HepG2 (cell line): ENCODE data around the gene SEMA4C. TPM values are rescaled to one million over a fixed set of nuclear protein-coding genes. Genes with fewer than 3 reads are reported as not detected.

Experiments
- ATAC-seq: fragments of 200-7000 bp; cut with Tn5 transposase; 3 replicates; pipeline ENCODE4 v1.9.1; 2020; ENCODE audit warnings: mild to moderate bottlenecking, moderate library complexity
- BruUV-seq: library from RNA; stranded (reverse); fragments of 400-500 nt; replicated peaks from 2 replicates; lab custom pipeline; 2021; lab: Mats Ljungman, UMichigan
- CTCF ChIA-PET: fragments of 300-600 bp; formaldehyde crosslinking; extraction: SDS; loops from one replicate; lab custom pipeline; 2021; ENCODE audit warnings: low total read pairs, inconsistent platforms, low intra/inter-chr PET ratio; lab: Yijun Ruan, JAX
- POLR2A ChIA-PET: fragments of 350-600 bp; sonication (Branson Sonifier 250); formaldehyde crosslinking; loops from one replicate; lab custom pipeline; 2020; ENCODE audit warnings: antibody characterized with exemption, inconsistent platforms; lab: Yijun Ruan, JAX
- DNase-seq: peaks from one replicate; pipeline ENCODE4 v3.0.0-alpha.2; 2015; ENCODE audit warnings: low spot score
- FAIRE-seq: peaks from 3 replicates; lab custom pipeline; 2011; peaks lifted over from hg19 to GRCh38; lab: Jason Lieb, UNC
- H2AFZ ChIP-seq: one replicate; pipeline ENCODE4 v1.6.1; 2011; ENCODE audit warnings: low read length, inconsistent platforms
- H3K27ac ChIP-seq: fragments of 300-600 bp; 3 replicates; pipeline ENCODE4 v1.8.0; 2011; ENCODE audit warnings: mixed run types, mild to moderate bottlenecking, mixed read lengths, low read length, inconsistent platforms; ENCODE audit not compliant: insufficient read depth; ENCODE audit errors: extremely low read length
- H3K27me3 ChIP-seq, 2 experiments: fragments of 200-600 bp in 1 of 2; 2 replicates in 1 of 2; 3 replicates in 1 of 2; pipeline versions ENCODE4 v1.6.0 to v1.8.0; 2011; ENCODE audit warnings: low read length in 2 of 2, mild to moderate bottlenecking in 2 of 2, moderate library complexity in 2 of 2, inconsistent platforms in 1 of 2; ENCODE audit not compliant: insufficient read depth in 2 of 2, control insufficient read depth in 1 of 2
- H3K36me3 ChIP-seq, 2 experiments: fragments of 200-600 bp in 1 of 2; replicated peaks in 1 of 2; 2 replicates in 1 of 2; 3 replicates in 1 of 2; pipeline versions ENCODE4 v1.5.1 to v1.8.0; 2011; ENCODE audit warnings: low read length in 2 of 2, inconsistent platforms in 1 of 2; ENCODE audit not compliant: insufficient read depth in 2 of 2, control insufficient read depth in 1 of 2
- H3K4me1 ChIP-seq: 2 replicates; pipeline ENCODE4 v1.5.1; 2012; ENCODE audit warnings: low read length, inconsistent platforms; ENCODE audit not compliant: insufficient read depth
- H3K4me2 ChIP-seq: 2 replicates; pipeline ENCODE4 v1.6.0; 2011; ENCODE audit warnings: low read depth, low read length, inconsistent platforms
- H3K4me3 ChIP-seq, 3 experiments: fragments of 200-600 bp in 1 of 3; sonication (generic), shearing (Covaris generic) in 1 of 3; replicated peaks in 1 of 3; 2 replicates each; pipeline ENCODE4 v1.5.1; 2011 to 2016; ENCODE audit warnings: low read length in 3 of 3, inconsistent platforms in 2 of 3, low read depth in 2 of 3, mild to moderate bottlenecking in 2 of 3, control low read depth in 1 of 3, mixed read lengths in 1 of 3; ENCODE audit not compliant: insufficient read depth in 1 of 3
- H3K79me2 ChIP-seq: one replicate; pipeline ENCODE4 v1.6.1; 2011; ENCODE audit warnings: low read length, inconsistent platforms; ENCODE audit not compliant: insufficient read depth
- H3K9ac ChIP-seq: 2 replicates; pipeline ENCODE4 v1.6.0; 2011; ENCODE audit warnings: mild to moderate bottlenecking, low read depth, low read length, inconsistent platforms; ENCODE audit not compliant: insufficient read depth
- H3K9me3 ChIP-seq: 2 replicates; pipeline ENCODE4 v1.5.1; 2012; ENCODE audit warnings: mild to moderate bottlenecking, low read length
- H4K20me1 ChIP-seq: 2 replicates; pipeline ENCODE4 v1.6.0; 2011; ENCODE audit warnings: inconsistent platforms, mild to moderate bottlenecking, low read length, moderate library complexity; ENCODE audit not compliant: insufficient read depth
- HNF4A ChIP-seq: sonication (generic); formaldehyde crosslinking; IDR thresholded peaks from 2 replicates; pipeline ENCODE4 v1.4.0; 2020; ENCODE audit warnings: missing genetic modification reagents
- TAF15 ChIP-seq: fragments of 200-400 bp; formaldehyde crosslinking; IDR thresholded peaks from one replicate; pipeline ENCODE4 v1.6.1; 2018; ENCODE audit warnings: mild to moderate bottlenecking, low read depth, low read length; ENCODE audit not compliant: poor library complexity, severe bottlenecking
- ZNF121 ChIP-seq: sonication (generic); formaldehyde crosslinking; IDR thresholded peaks from 2 replicates; pipeline ENCODE4 v1.5.0; 2020; ENCODE audit warnings: mild to moderate bottlenecking, missing genetic modification reagents
- ZSCAN25 ChIP-seq: sonication (generic); formaldehyde crosslinking; IDR thresholded peaks from 2 replicates; pipeline ENCODE4 v1.8.0; 2022; ENCODE audit warnings: mild to moderate bottlenecking, missing genetic modification reagents
- WGBS: methylation state at CpG from one replicate; pipeline ENCODE4 v1.1.6; 2017; ENCODE audit warnings: low lambda C conversion rate; 5-methylcytosine and 5-hydroxymethylcytosine counted together
- in situ Hi-C: cut with HindIII; loops from 2 replicates; pipeline ENCODE4 v1.10.0; 2017; ENCODE audit warnings: low pct_unique_long_range_greater_than_20kb; ENCODE audit not compliant: extremely low pct_ligation_motif_present
- intact Hi-C: fragments of 100-400 bp; cut with micrococcal nuclease; formaldehyde crosslinking; loops from one replicate; pipeline ENCODE4 v1.10.0; 2022; ENCODE audit not compliant: unreplicated experiment
- polyA plus RNA-seq, 8 experiments: library from polyadenylated mRNA; depleted of rRNA in 3 of 8; stranded (reverse) in 7 of 8; unstranded in 1 of 8; fragments of >200 nt; fragmentation: Illumina TruSeq in 4 of 8; extraction: Trizol in 4 of 8; gene quantifications; 2 replicates each; pipeline versions ENCODE4 v1.2.1 to v1.2.3, GENCODE V29; 2011 to 2016; ENCODE audit warnings: low read depth in 4 of 8, missing spikeins in 1 of 8, mixed read lengths in 1 of 8; ENCODE audit not compliant: insufficient read depth in 1 of 8
- total RNA-seq, 5 experiments: library from RNA; depleted of rRNA; stranded (reverse); fragments of >200 nt; fragmentation: Illumina TruSeq; extraction: Trizol; gene quantifications; 2 replicates each; pipeline ENCODE4 v1.2.3, GENCODE V29; 2016; ENCODE audit warnings: low read depth in 1 of 5
- TF ChIP-seq, protein P1 (sequence below): sonication (generic); formaldehyde crosslinking; IDR thresholded peaks from 2 replicates; pipeline ENCODE4 v1.4.0; 2020; ENCODE audit warnings: missing genetic modification reagents

SEMA4C gene
- total and polyA plus RNA-seq, 2 of the 13 experiments (the other 11 are each of a cell fraction or from before 2014, with no cell fraction given): 25.9 to 46.6 TPM

DNA sequence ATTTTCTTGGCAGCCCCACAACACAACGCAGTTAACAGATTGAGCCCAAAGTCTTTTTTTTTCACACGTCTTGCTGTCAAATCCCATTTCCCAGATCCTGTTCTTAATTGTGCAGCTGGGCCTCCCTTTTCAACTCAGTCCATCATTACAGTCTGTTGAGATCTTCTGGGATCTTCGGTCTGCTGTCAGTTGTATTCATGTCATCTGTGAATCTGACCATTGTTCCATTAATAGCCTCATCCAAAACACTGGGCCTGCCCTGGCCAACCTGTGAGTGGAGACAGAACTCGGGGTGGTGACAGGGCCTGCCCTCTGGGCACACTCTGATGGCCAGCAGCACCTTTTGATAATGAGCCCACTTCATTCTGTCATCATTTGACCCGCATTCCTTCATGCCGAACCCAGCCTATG lies 39.7 kb upstream of the SEMA4C start:
- Histone ChIP-seq H3K79me2 (no peaks in the 10 kb centered on the region), H3K4me3 (no peak overlapping the region), H2AFZ (no peak overlapping the region)
- no peak for DNase-seq
- BruUV-seq: no TSS peak
- 54% methylated on average over 6 of the region's 6 CpGs for WGBS
- intact Hi-C loops: no loop called here
- TF ChIP-seq ZSCAN25 (CRISPR knock-in tag) (no peak), ZNF121 (no peak)
- TF ChIP-seq, all 625 proteins: peak for 0
- no peaks in the 10 kb centered on the region for H3K9me3 ChIP-seq
- H3K27ac ChIP-seq: no peak overlapping the region
- FAIRE-seq: no peak
- ChIA-PET CTCF (no interaction called here), POLR2A (interaction anchor here (0.6 kb wide), 1 partner anchor 37 kb away, joined by 3 read pairs; no protein-coding TSS in a partner anchor)
- peaks cover 14 to 79% of the 10 kb centered on the region in 2 experiments for H3K27me3 ChIP-seq
- no peak for ATAC-seq
- H3K4me1 ChIP-seq: peaks cover 21% of the 10 kb centered on the region
- H3K36me3 ChIP-seq: no peaks in the 10 kb centered on the region
- in situ Hi-C loops: no loop called here
- no peak overlapping the region for H3K4me2 ChIP-seq
- no peak overlapping the region for H3K9ac ChIP-seq
- H4K20me1 ChIP-seq: no peaks in the 10 kb centered on the region

- in situ Hi-C loops: no loop called here
- no peaks in the 10 kb centered on the region for H3K79me2 ChIP-seq
- no peaks in the 10 kb centered on the region for H3K9me3 ChIP-seq
- peak overlapping the region; percentile 19; the same call in 1 of the 2 replicates for H3K4me2 ChIP-seq
- H3K4me3 ChIP-seq: peak overlapping the region in 1 of 3 experiments; percentile 13; a peak in 2 of 6 replicates
- H3K36me3 ChIP-seq: no peaks in the 10 kb centered on the region
- no peaks in the 10 kb centered on the region for H3K4me1 ChIP-seq
- no peaks in the 10 kb centered on the region for H4K20me1 ChIP-seq
- peaks cover 12 to 61% of the 10 kb centered on the region in 2 experiments for H3K27me3 ChIP-seq
- no peak overlapping the region for H3K9ac ChIP-seq
- POLR2A ChIA-PET: no interaction called here
- CTCF ChIA-PET: no interaction called here
- ATAC-seq (peak; percentile 77), DNase-seq (no peak), FAIRE-seq (no peak)
- H3K27ac ChIP-seq: no peak overlapping the region
- H2AFZ ChIP-seq: no peak overlapping the region
- 31% methylated on average over 16 of the region's 21 CpGs for WGBS
- intact Hi-C loops: loop anchor here (1.0 kb wide), 1 partner anchor 50 kb away; no protein-coding TSS in a partner anchor
- BruUV-seq: no TSS peak
- TF ChIP-seq HNF4A (CRISPR knock-in tag) (no peak), TAF15 (no peak)
- TF ChIP-seq, protein P1, sequence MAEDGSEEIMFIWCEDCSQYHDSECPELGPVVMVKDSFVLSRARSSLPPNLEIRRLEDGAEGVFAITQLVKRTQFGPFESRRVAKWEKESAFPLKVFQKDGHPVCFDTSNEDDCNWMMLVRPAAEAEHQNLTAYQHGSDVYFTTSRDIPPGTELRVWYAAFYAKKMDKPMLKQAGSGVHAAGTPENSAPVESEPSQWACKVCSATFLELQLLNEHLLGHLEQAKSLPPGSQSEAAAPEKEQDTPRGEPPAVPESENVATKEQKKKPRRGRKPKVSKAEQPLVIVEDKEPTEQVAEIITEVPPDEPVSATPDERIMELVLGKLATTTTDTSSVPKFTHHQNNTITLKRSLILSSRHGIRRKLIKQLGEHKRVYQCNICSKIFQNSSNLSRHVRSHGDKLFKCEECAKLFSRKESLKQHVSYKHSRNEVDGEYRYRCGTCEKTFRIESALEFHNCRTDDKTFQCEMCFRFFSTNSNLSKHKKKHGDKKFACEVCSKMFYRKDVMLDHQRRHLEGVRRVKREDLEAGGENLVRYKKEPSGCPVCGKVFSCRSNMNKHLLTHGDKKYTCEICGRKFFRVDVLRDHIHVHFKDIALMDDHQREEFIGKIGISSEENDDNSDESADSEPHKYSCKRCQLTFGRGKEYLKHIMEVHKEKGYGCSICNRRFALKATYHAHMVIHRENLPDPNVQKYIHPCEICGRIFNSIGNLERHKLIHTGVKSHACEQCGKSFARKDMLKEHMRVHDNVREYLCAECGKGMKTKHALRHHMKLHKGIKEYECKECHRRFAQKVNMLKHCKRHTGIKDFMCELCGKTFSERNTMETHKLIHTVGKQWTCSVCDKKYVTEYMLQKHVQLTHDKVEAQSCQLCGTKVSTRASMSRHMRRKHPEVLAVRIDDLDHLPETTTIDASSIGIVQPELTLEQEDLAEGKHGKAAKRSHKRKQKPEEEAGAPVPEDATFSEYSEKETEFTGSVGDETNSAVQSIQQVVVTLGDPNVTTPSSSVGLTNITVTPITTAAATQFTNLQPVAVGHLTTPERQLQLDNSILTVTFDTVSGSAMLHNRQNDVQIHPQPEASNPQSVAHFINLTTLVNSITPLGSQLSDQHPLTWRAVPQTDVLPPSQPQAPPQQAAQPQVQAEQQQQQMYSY (CRISPR knock-in tag): peak; percentile 96
These were observed 37.5 kb upstream of the SEMA4C start for GRCh38 chr2:96907115-96908041.
